ENCODE measurements around the gene NALCN.

NALCN gene

GRCh38 chr13:101417043-101417406 is 717 bp upstream of the NALCN start:
- TF ChIP-seq, protein P1, sequence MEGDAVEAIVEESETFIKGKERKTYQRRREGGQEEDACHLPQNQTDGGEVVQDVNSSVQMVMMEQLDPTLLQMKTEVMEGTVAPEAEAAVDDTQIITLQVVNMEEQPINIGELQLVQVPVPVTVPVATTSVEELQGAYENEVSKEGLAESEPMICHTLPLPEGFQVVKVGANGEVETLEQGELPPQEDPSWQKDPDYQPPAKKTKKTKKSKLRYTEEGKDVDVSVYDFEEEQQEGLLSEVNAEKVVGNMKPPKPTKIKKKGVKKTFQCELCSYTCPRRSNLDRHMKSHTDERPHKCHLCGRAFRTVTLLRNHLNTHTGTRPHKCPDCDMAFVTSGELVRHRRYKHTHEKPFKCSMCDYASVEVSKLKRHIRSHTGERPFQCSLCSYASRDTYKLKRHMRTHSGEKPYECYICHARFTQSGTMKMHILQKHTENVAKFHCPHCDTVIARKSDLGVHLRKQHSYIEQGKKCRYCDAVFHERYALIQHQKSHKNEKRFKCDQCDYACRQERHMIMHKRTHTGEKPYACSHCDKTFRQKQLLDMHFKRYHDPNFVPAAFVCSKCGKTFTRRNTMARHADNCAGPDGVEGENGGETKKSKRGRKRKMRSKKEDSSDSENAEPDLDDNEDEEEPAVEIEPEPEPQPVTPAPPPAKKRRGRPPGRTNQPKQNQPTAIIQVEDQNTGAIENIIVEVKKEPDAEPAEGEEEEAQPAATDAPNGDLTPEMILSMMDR (IDR thresholded peaks at IDR 0.05; ENCODE audit: low read length, missing control alignments), result no peak
- peak; percentile 66 for DNase-seq (ENCODE audit: low read depth)
- H3K4me3 ChIP-seq (replicated peaks; ENCODE audit: low read depth, low read length), result peak overlapping the region; percentile 55

GRCh38 chr13:101415358-101416174 is 742 bp downstream of the NALCN start:
- no peak overlapping the region for H3K4me3 ChIP-seq (replicated peaks; ENCODE audit: low read depth, low read length)
- TF ChIP-seq, protein P1 (IDR thresholded peaks at IDR 0.05; ENCODE audit: low read length, missing control alignments), result no peak
- DNase-seq (ENCODE audit: low read depth), result no peak

- DNase-seq (ENCODE audit: low read depth), result no peak
- TF ChIP-seq, protein P1 (IDR thresholded peaks at IDR 0.05; ENCODE audit: low read length, missing control alignments), result no peak
- no peak overlapping the region for H3K4me3 ChIP-seq (replicated peaks; ENCODE audit: low read depth, low read length)
Observed at GRCh38 chr13:101412076-101412475, 4.2 kb downstream of the NALCN start.

- DNase-seq (ENCODE audit: low read depth), result no peak
Observed at GRCh38 chr13:101408992-101409656, 7.2 kb downstream of the NALCN start.

DNA sequence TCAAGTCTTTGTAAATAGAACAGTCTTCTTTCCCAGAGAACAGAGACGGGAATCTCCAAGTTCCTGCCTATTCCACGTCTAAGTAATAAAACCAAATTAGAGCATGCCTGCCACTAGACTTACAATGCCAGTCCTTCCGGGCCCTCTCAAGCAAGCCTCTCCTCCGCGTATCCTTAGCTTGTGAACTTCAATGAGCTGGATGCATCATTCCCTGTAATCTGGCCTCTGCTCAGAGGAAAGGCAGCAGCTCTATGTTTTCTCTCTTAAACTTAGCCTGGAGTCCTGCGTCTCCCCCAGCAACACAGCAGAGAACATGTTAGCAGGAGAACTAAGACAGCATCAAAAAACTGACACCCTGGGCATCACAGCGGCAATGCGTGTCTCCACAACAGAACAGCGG is 8.2 kb downstream of the NALCN start:
- TF ChIP-seq, protein P1 (IDR thresholded peaks at IDR 0.05; ENCODE audit: low read length, missing control alignments), result no peak
- no peak for DNase-seq (ENCODE audit: low read depth)
- H3K4me3 ChIP-seq (replicated peaks; ENCODE audit: low read depth, low read length), result no peak overlapping the region

More at GRCh38 chr13:101408992-101409656, 7.2 kb downstream of the NALCN start:
- H3K4me3 ChIP-seq (replicated peaks; ENCODE audit: low read depth, low read length), result no peak overlapping the region
- TF ChIP-seq, protein P1 (IDR thresholded peaks at IDR 0.05; ENCODE audit: low read length, missing control alignments), result no peak

- no peak for DNase-seq (ENCODE audit: low read depth)
- TF ChIP-seq, protein P1 (IDR thresholded peaks at IDR 0.05; ENCODE audit: low read length, missing control alignments), result no peak
- no peak overlapping the region for H3K4me3 ChIP-seq (replicated peaks; ENCODE audit: low read depth, low read length)
Observed at GRCh38 chr13:101406791-101407190, 9.5 kb downstream of the NALCN start.

Measured in fibroblast of pulmonary artery (primary cell).